Stomach (tissue), 9 donors: Measurements from ENCODE around the gene RNF4. TPM values are rescaled to one million over a fixed set of nuclear protein-coding genes. Genes with fewer than 3 reads are reported as not detected.

Experiments
- DNase-seq, 2 donors: peaks; one replicate each; pipeline versions ENCODE4 v3.0.0 to v3.0.0-alpha.2; 2013 to 2019
- H3K27ac ChIP-seq, 5 donors: fragments of 200-600 bp in 4 of 5; sonication (generic) in 4 of 5; one replicate each; pipeline ENCODE4 v1.5.1; 2013 to 2019; ENCODE audit warnings: mild to moderate bottlenecking in 1 of 5, moderate library complexity in 1 of 5
- H3K27me3 ChIP-seq, 3 donors: fragments of 200-600 bp; sonication (generic); one replicate each; pipeline ENCODE4 v1.5.1; 2017 to 2019; ENCODE audit warnings: mixed run types in 1 of 3
- H3K36me3 ChIP-seq, 4 donors: fragments of 200-600 bp; sonication (generic); 1 replicate in 3 of 4; 2 replicates in 1 of 4; pipeline ENCODE4 v1.5.1; 2016 to 2019
- H3K4me1 ChIP-seq, 4 donors: fragments of 200-600 bp; sonication (generic); one replicate each; pipeline ENCODE4 v1.5.1; 2016 to 2019
- H3K4me3 ChIP-seq, 4 donors: fragments of 200-600 bp; sonication (generic) in 3 of 4; one replicate each; pipeline ENCODE4 v1.5.1; 2016 to 2019; ENCODE audit warnings: mild to moderate bottlenecking in 1 of 4
- H3K9me3 ChIP-seq, 4 donors: fragments of 200-600 bp; sonication (generic); one replicate each; pipeline ENCODE4 v1.5.1; 2016 to 2019
- CTCF ChIP-seq, 7 experiments: fragments of 450-650 bp in 4 of 7; fragments of 200-600 bp in 3 of 7; sonication (generic) in 3 of 7; IDR thresholded peaks; one replicate each; pipeline ENCODE4 v1.5.1; 2016 to 2019; ENCODE audit warnings: antibody characterized with exemption in 7 of 7, control low read depth in 2 of 7, mild to moderate bottlenecking in 1 of 7
- EP300 ChIP-seq: sonication (generic); formaldehyde crosslinking; IDR thresholded peaks from one replicate; pipeline ENCODE4 v1.6.1; 2017; ENCODE audit warnings: antibody characterized with exemption
- POLR2A ChIP-seq, 4 donors: fragments of 450-650 bp; IDR thresholded peaks; one replicate each; pipeline ENCODE4 v1.6.1; 2016; ENCODE audit warnings: antibody characterized with exemption in 4 of 4, control low read depth in 2 of 4, mild to moderate bottlenecking in 1 of 4, moderate library complexity in 1 of 4
- POLR2AphosphoS5 ChIP-seq, 3 donors: sonication (generic); formaldehyde crosslinking; IDR thresholded peaks; one replicate each; pipeline ENCODE4 v1.6.1; 2016; ENCODE audit warnings: antibody characterized with exemption in 3 of 3
- whole genome bisulfite sequencing, 5 donors: extraction: QIAGEN DNeasy Blood & Tissue Kit in 3 of 5; methylation state at CpG; one replicate each; pipeline versions ENCODE4 v1.1.5 to v1.1.7; 2013 to 2018; 5-methylcytosine and 5-hydroxymethylcytosine counted together
- intact Hi-C: fragments of 100-400 bp; cut with DNase I; formaldehyde crosslinking; loops from one replicate; pipeline ENCODE4 v1.15.1; 2023; ENCODE audit warnings: low total_unique reads
- polyA plus RNA-seq, 3 donors: library from polyadenylated mRNA; stranded (reverse); fragments of 200-250 nt; gene quantifications; one replicate each; pipeline ENCODE4 v1.2.3, GENCODE V29; 2013
- total RNA-seq, 5 donors: library from RNA; depleted of rRNA; stranded (reverse); fragments of >200 nt; gene quantifications; one replicate each; pipeline versions ENCODE4 v1.1.0 to v1.2.3, GENCODE V29; 2014 to 2016
- donor health status: healthy with polysubstance abuse.
- donor health status: Bipolar disorder and iron deficiency.
- donor health status: healthy.

The RNF4 gene
- total and polyA plus RNA-seq, 8 donors, result 5.3 to 75.2 (median 29.0) TPM

- Histone ChIP-seq H3K4me1 (peaks cover 0 to 66% (median 30%) of the 10 kb centered on the region in 4 donors), H3K27ac (no peak overlapping the region), H3K36me3 (peaks cover 0 to 8% (median 0%) of the 10 kb centered on the region in 4 donors), H3K27me3 (no peaks in the 10 kb centered on the region), H3K9me3 (no peaks in the 10 kb centered on the region), H3K4me3 (no peak overlapping the region)
- TF ChIP-seq EP300 (no peak), POLR2A (IDR thresholded peaks at IDR 0.05) (no peak), CTCF (IDR thresholded peaks at IDR 0.05) (no peak), POLR2AphosphoS5 (IDR thresholded peaks at IDR 0.05) (no peak)
- no peak for DNase-seq
- WGBS, 5 donors, result 89 to 94% (median 93%) methylated on average over 6 of the region's 6 CpGs
- intact Hi-C loops, result no loop called here
Measured at GRCh38 chr4:2558301-2558700, 89.4 kb downstream of the RNF4 start.

GRCh38 chr4:2560167-2560566 is 91.3 kb downstream of the RNF4 start:
- TF ChIP-seq POLR2AphosphoS5 (IDR thresholded peaks at IDR 0.05) (no peak), EP300 (no peak), CTCF (IDR thresholded peaks at IDR 0.05) (no peak), POLR2A (IDR thresholded peaks at IDR 0.05) (no peak)
- no peak for DNase-seq
- H3K27ac ChIP-seq, result no peak overlapping the region
- H3K4me1 ChIP-seq, result peaks cover 0 to 50% (median 26%) of the 10 kb centered on the region in 4 donors
- whole genome bisulfite sequencing, 5 donors, result 90 to 98% (median 95%) methylated on average over 10 to 12 of the region's 12 CpGs
- intact Hi-C loops, result no loop called here
- H3K27me3 ChIP-seq, result no peaks in the 10 kb centered on the region
- H3K9me3 ChIP-seq, result no peaks in the 10 kb centered on the region
- no peak overlapping the region for H3K4me3 ChIP-seq
- peaks cover 0 to 8% (median 0%) of the 10 kb centered on the region in 4 donors for H3K36me3 ChIP-seq

Other genes starting within 250 kb of the RNF4 start
- gene HAUS3, start 227.0 kb upstream of the RNF4 start, total RNA-seq, result 10 to 100 TPM in 4 of 5 donors, 1 to 10 TPM in 1; 7.6 to 37.4 (median 17.5) TPM
- gene HAUS3, start 227.0 kb upstream of the RNF4 start, polyA plus RNA-seq, result 1 to 10 TPM; 5.5 to 7.4 (median 6.8) TPM
- gene POLN, start 227.0 kb upstream of the RNF4 start, total RNA-seq, result 1 to 10 TPM in 2 of 5 donors, under 1 TPM in 1, not detected in 2; 0.29 to 5.1 (median 1.4) TPM
- gene POLN, start 227.0 kb upstream of the RNF4 start, polyA plus RNA-seq, result 1 to 10 TPM in 2 of 3 donors, under 1 TPM in 1; 0.90 to 1.7 (median 1.3) TPM
- gene MXD4, start 207.0 kb upstream of the RNF4 start, total RNA-seq, result 100 to 1,000 TPM in 1 of 5 donors, 10 to 100 TPM in 4; 22.8 to 114 (median 48.7) TPM
- 10 to 100 TPM; 19.1 to 49.4 (median 30.1) TPM for gene MXD4, start 207.0 kb upstream of the RNF4 start, polyA plus RNA-seq
- 10 to 100 TPM in 3 of 5 donors, 1 to 10 TPM in 2; 5.1 to 88.8 (median 16.9) TPM for gene ZFYVE28, start 50.5 kb upstream of the RNF4 start, total RNA-seq
- gene ZFYVE28, start 50.5 kb upstream of the RNF4 start, polyA plus RNA-seq, result 1 to 10 TPM; 4.9 to 6.5 (median 5.3) TPM
- gene CFAP99, start 50.2 kb upstream of the RNF4 start, total RNA-seq, result 1 to 10 TPM in 1 of 5 donors, under 1 TPM in 2, not detected in 2; 0.45 to 1.4 (median 0.92) TPM
- gene CFAP99, start 50.2 kb upstream of the RNF4 start, polyA plus RNA-seq, result under 1 TPM in 2 of 3 donors, not detected in 1; 0.05 to 0.62 TPM
- gene FAM193A, start 67.5 kb downstream of the RNF4 start, total RNA-seq, result 100 to 1,000 TPM in 1 of 5 donors, 10 to 100 TPM in 4; 22.2 to 107 (median 37.9) TPM
- gene FAM193A, start 67.5 kb downstream of the RNF4 start, polyA plus RNA-seq, result 1 to 10 TPM; 4.9 to 7.0 (median 7.0) TPM